Measurements from ENCODE around the gene LHFPL3. TPM values are rescaled to one million over a fixed set of nuclear protein-coding genes. Genes with fewer than 3 reads are reported as not detected.

The LHFPL3 gene
- total and polyA plus RNA-seq, 7 donors, result 0.17 to 0.55 (median 0.36) TPM; not detected in 4

DNA sequence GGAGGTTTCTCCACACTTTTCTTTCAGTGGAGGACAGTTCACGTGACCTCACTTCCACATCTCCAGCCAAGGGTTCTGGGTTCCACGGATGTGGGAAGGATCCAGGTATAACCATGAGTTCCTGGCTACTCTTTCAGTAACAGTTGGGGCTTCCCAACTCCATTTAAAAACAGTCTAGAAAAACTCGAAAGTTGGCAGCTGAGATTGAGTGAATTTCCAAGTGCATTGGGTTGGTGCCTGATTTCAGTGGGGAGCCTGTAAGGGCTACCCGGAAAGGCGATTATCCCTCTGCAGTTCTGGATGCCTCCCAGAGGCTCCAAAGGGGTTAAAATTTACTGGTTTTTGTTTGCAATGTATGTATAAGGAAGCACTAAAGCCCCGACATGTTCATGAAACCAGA lies 24.3 kb downstream of the LHFPL3 start:
- Histone ChIP-seq H3K4me3 (no peak overlapping the region), H3K9me3 (no peaks in the 10 kb centered on the region), H3K27me3 (no peaks in the 10 kb centered on the region), H3K4me1 (no peaks in the 10 kb centered on the region), H3K27ac (no peak overlapping the region), H3K36me3 (no peaks in the 10 kb centered on the region)
- intact Hi-C loops (cut with DNase I), result no loop called here
- no peak for DNase-seq
- WGBS, 2 donors, result 63 to 73% methylated on average over 6 of the region's 6 CpGs
- TF ChIP-seq EP300 (IDR thresholded peaks at IDR 0.05) (no peak), POLR2A (IDR thresholded peaks at IDR 0.05) (no peak), POLR2AphosphoS5 (IDR thresholded peaks at IDR 0.05) (no peak)
- TF ChIP-seq, protein P1, sequence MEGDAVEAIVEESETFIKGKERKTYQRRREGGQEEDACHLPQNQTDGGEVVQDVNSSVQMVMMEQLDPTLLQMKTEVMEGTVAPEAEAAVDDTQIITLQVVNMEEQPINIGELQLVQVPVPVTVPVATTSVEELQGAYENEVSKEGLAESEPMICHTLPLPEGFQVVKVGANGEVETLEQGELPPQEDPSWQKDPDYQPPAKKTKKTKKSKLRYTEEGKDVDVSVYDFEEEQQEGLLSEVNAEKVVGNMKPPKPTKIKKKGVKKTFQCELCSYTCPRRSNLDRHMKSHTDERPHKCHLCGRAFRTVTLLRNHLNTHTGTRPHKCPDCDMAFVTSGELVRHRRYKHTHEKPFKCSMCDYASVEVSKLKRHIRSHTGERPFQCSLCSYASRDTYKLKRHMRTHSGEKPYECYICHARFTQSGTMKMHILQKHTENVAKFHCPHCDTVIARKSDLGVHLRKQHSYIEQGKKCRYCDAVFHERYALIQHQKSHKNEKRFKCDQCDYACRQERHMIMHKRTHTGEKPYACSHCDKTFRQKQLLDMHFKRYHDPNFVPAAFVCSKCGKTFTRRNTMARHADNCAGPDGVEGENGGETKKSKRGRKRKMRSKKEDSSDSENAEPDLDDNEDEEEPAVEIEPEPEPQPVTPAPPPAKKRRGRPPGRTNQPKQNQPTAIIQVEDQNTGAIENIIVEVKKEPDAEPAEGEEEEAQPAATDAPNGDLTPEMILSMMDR (IDR thresholded peaks at IDR 0.05), result no peak

DNA sequence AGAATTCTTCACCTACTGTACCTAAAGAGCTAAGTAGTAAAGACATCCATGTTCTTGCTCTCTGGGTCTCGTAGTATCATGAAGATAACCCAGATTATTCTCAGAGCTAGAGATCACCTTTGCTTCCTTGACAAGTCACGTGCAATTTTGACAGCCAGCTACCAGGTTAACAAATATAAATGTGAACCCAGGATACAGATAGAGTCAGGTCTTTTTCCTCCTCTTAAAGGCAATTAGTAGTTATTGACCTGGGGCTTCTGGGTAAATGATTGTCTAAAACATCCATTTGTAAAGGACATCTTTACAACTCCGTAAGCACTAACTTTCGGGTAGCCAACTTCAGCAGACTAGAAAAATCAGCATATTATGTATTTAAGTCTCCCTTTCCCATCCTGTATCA lies 28.8 kb downstream of the LHFPL3 start:
- H3K27me3 ChIP-seq, result no peaks in the 10 kb centered on the region
- H3K36me3 ChIP-seq, result no peaks in the 10 kb centered on the region
- no peaks in the 10 kb centered on the region for H3K9me3 ChIP-seq
- H3K4me3 ChIP-seq, result no peak overlapping the region
- H3K27ac ChIP-seq, result no peak overlapping the region
- 64 to 78% methylated on average over 4 of the region's 4 CpGs for WGBS, 2 donors
- TF ChIP-seq, protein P1 (IDR thresholded peaks at IDR 0.05), result no peak
- no peak for TF ChIP-seq EP300 (IDR thresholded peaks at IDR 0.05)
- no peak for TF ChIP-seq POLR2A (IDR thresholded peaks at IDR 0.05)
- TF ChIP-seq POLR2AphosphoS5 (IDR thresholded peaks at IDR 0.05), result no peak
- no peak for DNase-seq
- intact Hi-C loops (cut with DNase I), result no loop called here
- H3K4me1 ChIP-seq, result no peaks in the 10 kb centered on the region

DNA sequence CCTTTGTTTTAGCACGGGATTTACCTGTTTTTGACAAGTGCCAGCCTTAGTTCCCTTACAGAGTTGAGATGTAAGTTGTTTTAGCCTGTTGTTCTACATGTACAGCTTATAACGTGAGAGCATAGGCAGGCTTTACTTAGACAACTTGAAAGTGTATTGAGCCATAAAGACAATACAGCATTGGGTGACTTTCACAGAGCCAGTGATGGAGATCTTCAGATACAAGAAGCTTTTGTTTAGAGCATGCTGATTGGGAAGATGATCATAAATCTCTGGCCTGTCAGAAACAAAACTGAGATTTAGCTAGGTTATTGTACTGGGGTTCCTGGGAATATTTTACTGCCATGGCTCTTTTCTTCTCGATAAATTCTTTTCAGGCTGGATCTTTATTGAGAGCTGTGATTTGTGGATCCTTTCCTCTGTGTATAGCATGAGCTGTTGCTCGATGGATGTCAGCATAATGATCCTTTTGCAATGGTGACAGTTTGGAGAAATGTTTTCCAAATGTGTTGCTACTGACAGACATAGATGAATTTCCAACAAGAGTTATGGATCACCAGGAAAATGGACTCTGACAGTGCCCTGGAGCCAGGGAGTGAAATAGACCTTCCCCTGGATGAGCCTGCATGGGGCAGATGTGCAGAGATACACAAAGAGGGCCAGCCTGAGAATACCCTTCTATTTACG lies 30.2 kb downstream of the LHFPL3 start:
- H3K9me3 ChIP-seq, result no peaks in the 10 kb centered on the region
- TF ChIP-seq POLR2A (IDR thresholded peaks at IDR 0.05) (no peak), POLR2AphosphoS5 (IDR thresholded peaks at IDR 0.05) (no peak), EP300 (IDR thresholded peaks at IDR 0.05) (no peak)
- TF ChIP-seq, protein P1 (IDR thresholded peaks at IDR 0.05), result no peak
- WGBS, 2 donors, result 71 to 74% methylated on average over 5 of the region's 5 CpGs
- no peaks in the 10 kb centered on the region for H3K27me3 ChIP-seq
- no peaks in the 10 kb centered on the region for H3K36me3 ChIP-seq
- no peaks in the 10 kb centered on the region for H3K4me1 ChIP-seq
- intact Hi-C loops (cut with DNase I), result no loop called here
- DNase-seq, result no peak
- H3K4me3 ChIP-seq, result no peak overlapping the region
- H3K27ac ChIP-seq, result no peak overlapping the region

DNA sequence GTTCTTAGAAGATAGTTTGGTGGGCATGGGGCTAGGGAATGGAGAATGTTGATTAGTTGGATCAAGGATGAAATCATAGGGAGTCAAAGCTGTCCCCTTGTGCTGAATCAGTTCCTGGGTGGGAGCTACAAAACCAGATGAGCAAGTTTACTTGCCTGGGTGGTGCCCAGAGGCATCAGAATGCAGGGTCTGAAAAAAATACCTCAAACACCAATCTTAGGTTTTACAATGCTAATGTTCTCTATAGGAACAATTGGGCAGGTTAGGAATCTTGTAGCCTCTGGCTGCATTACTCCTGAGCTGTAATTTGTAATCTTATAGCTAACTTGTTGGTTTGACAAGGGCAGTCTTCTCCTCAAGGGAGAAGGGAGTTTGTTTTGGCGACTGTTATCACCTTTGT lies 34.4 kb downstream of the LHFPL3 start:
- H3K36me3 ChIP-seq, result no peaks in the 10 kb centered on the region
- no peaks in the 10 kb centered on the region for H3K9me3 ChIP-seq
- TF ChIP-seq, protein P1 (IDR thresholded peaks at IDR 0.05), result no peak
- no peak for TF ChIP-seq POLR2AphosphoS5 (IDR thresholded peaks at IDR 0.05)
- no peak for TF ChIP-seq EP300 (IDR thresholded peaks at IDR 0.05)
- no peak for TF ChIP-seq POLR2A (IDR thresholded peaks at IDR 0.05)
- no peak for DNase-seq
- no peaks in the 10 kb centered on the region for H3K4me1 ChIP-seq
- WGBS, 2 donors, result 25 to 30% methylated on average over 1 of the region's 1 CpG
- H3K27ac ChIP-seq, result no peak overlapping the region
- H3K27me3 ChIP-seq, result no peaks in the 10 kb centered on the region
- H3K4me3 ChIP-seq, result no peak overlapping the region
- intact Hi-C loops (cut with DNase I), result no loop called here

DNA sequence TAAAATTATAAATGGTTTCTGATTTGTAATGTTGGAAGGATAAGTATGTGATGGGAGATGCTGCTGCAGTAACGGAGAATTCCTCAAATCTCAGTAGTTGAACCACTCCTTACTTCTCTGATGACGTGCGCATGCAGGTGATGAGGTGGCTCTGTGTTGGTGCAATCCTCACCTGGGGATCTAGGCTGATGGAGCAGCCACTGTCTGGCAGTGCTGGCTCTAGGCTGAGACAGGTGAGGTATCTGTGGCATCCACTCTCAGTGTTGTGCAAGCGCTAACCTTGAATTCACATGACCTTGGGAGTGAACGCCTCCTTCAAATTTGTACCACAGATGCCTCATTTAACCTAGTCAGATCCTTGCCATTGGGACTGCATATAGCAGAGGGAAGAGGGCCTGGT lies 35.0 kb downstream of the LHFPL3 start:
- DNase-seq, result no peak
- intact Hi-C loops (cut with DNase I), result no loop called here
- no peak overlapping the region for H3K27ac ChIP-seq
- H3K4me3 ChIP-seq, result no peak overlapping the region
- 85 to 87% methylated on average over 5 of the region's 5 CpGs for WGBS, 2 donors
- no peaks in the 10 kb centered on the region for H3K4me1 ChIP-seq
- H3K9me3 ChIP-seq, result no peaks in the 10 kb centered on the region
- no peaks in the 10 kb centered on the region for H3K36me3 ChIP-seq
- TF ChIP-seq POLR2A (IDR thresholded peaks at IDR 0.05), result no peak
- no peaks in the 10 kb centered on the region for H3K27me3 ChIP-seq
